Measurements from ENCODE around the gene ARG1. TPM values are rescaled to one million over a fixed set of nuclear protein-coding genes. Genes with fewer than 3 reads are reported as not detected.

ARG1 gene
- total RNA-seq, 2 donors from 2014 or later, result not detected

GRCh38 chr6:131575834-131576478 is 2.9 kb downstream of the ARG1 start:
- WGBS, 2 donors, result 91 to 93% methylated on average over 5 of the region's 5 CpGs
- Histone ChIP-seq H3K4me1 (no peaks in the 10 kb centered on the region), H3K9me3 (no peaks in the 10 kb centered on the region), H3K4me3 (no peak overlapping the region), H3K36me3 (replicated peaks in 1 of 2; ENCODE audit: insufficient read depth in 1 of 2, low read depth in 2 of 2) (no peaks in the 10 kb centered on the region), H3K27me3 (no peaks in the 10 kb centered on the region), H3K27ac (no peak overlapping the region)
- intact Hi-C loops (cut with DNase I), result no loop called here
- ATAC-seq, result no peak
- no peak for DNase-seq
- TF ChIP-seq CTCF (IDR thresholded peaks at IDR 0.05), result no peak
- TF ChIP-seq POLR2A (IDR thresholded peaks at IDR 0.05), result no peak

GRCh38 chr6:131581523-131581922 is 8.5 kb downstream of the ARG1 start:
- Histone ChIP-seq H3K4me1 (no peaks in the 10 kb centered on the region), H3K36me3 (replicated peaks in 1 of 2; ENCODE audit: insufficient read depth in 1 of 2, low read depth in 2 of 2) (peaks cover 0 to 10% of the 10 kb centered on the region in 2 donors), H3K27me3 (no peaks in the 10 kb centered on the region), H3K4me3 (no peak overlapping the region), H3K9me3 (no peaks in the 10 kb centered on the region), H3K27ac (no peak overlapping the region)
- intact Hi-C loops (cut with DNase I), result no loop called here
- DNase-seq (no peak), ATAC-seq (no peak)
- TF ChIP-seq POLR2A (IDR thresholded peaks at IDR 0.05) (no peak), CTCF (IDR thresholded peaks at IDR 0.05) (no peak)

GRCh38 chr6:131586543-131586942 is 13.5 kb downstream of the ARG1 start:
- intact Hi-C loops (cut with DNase I), result no loop called here
- Histone ChIP-seq H3K36me3 (replicated peaks in 1 of 2; ENCODE audit: insufficient read depth in 1 of 2, low read depth in 2 of 2) (peaks cover 0 to 32% of the 10 kb centered on the region in 2 donors), H3K9me3 (no peaks in the 10 kb centered on the region), H3K4me1 (no peaks in the 10 kb centered on the region), H3K27ac (no peak overlapping the region), H3K27me3 (no peaks in the 10 kb centered on the region), H3K4me3 (no peak overlapping the region)
- TF ChIP-seq POLR2A (IDR thresholded peaks at IDR 0.05), result no peak
- TF ChIP-seq CTCF (IDR thresholded peaks at IDR 0.05), result no peak
- DNase-seq, result no peak
- WGBS, 2 donors, result 87 to 91% methylated on average over 4 of the region's 4 CpGs
- ATAC-seq, result no peak

GRCh38 chr6:131587909-131588308 is 14.9 kb downstream of the ARG1 start:
- no peak for ATAC-seq
- peaks cover 0 to 39% of the 10 kb centered on the region in 2 donors for H3K36me3 ChIP-seq (replicated peaks in 1 of 2; ENCODE audit: insufficient read depth in 1 of 2, low read depth in 2 of 2)
- H3K4me1 ChIP-seq, result no peaks in the 10 kb centered on the region
- no peak overlapping the region for H3K27ac ChIP-seq
- H3K9me3 ChIP-seq, result no peaks in the 10 kb centered on the region
- TF ChIP-seq POLR2A (IDR thresholded peaks at IDR 0.05) (no peak), CTCF (IDR thresholded peaks at IDR 0.05) (no peak)
- H3K27me3 ChIP-seq, result no peaks in the 10 kb centered on the region
- no peak for DNase-seq
- no peak overlapping the region for H3K4me3 ChIP-seq
- WGBS, 2 donors, result 93 to 96% methylated on average over 4 of the region's 4 CpGs
- intact Hi-C loops (cut with DNase I), result no loop called here

GRCh38 chr6:131588643-131589042 is 15.6 kb downstream of the ARG1 start:
- no peaks in the 10 kb centered on the region for H3K4me1 ChIP-seq
- H3K27me3 ChIP-seq, result no peaks in the 10 kb centered on the region
- H3K27ac ChIP-seq, result no peak overlapping the region
- 65 to 79% methylated on average over 2 of the region's 2 CpGs for WGBS, 2 donors
- intact Hi-C loops (cut with DNase I), result no loop called here
- TF ChIP-seq CTCF (IDR thresholded peaks at IDR 0.05) (no peak), POLR2A (IDR thresholded peaks at IDR 0.05) (no peak)
- ATAC-seq (no peak), DNase-seq (no peak)
- H3K4me3 ChIP-seq, result no peak overlapping the region
- H3K36me3 ChIP-seq (replicated peaks in 1 of 2; ENCODE audit: insufficient read depth in 1 of 2, low read depth in 2 of 2), result peaks cover 0 to 37% of the 10 kb centered on the region in 2 donors
- H3K9me3 ChIP-seq, result no peaks in the 10 kb centered on the region

All from body of pancreas (tissue), 4 donors.